Myometrial cell (primary cell): ENCODE measurements around the gene MRGPRX1. TPM values are rescaled to one million over a fixed set of nuclear protein-coding genes. Genes with fewer than 3 reads are reported as not detected.

Experiments
- total RNA-seq: library from RNA; depleted of rRNA; stranded (reverse); fragments of >200 nt; gene quantifications from 2 replicates; pipeline ENCODE4 v1.2.3, GENCODE V29; 2015

Gene MRGPRX1
- total RNA-seq: not detected in 2 replicates

DNA sequence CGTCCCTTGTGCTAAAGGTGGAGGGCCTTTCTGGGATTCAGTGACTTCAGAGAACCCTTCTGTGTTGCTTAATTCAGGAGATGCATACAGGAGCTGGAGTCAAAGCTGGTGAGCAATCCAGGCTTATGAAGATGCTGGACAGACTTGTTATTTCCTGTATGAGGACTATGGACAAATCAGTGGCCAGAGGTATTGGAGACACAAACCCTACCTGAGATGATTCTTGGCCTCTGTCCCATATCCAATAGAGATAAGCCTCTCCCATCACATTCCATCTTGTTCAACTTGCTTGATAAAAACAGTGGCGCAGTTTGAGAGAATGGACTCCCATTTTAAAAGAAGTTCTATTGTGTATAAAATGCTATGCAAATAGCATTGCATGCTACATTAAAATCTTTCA, at the start of gene MRGPRX1:
TSS of gene MRGPRX1 (minus strand) at position 101 of the 400 bp plus-strand sequence. CDS start 4,630 bp downstream, outside the sequence.

Other genes with a start within 250 kb of the MRGPRX1 start
- 0.53 and 0.86 TPM in 2 replicates for gene TMEM86A, start 240.6 kb downstream of the MRGPRX1 start, total RNA-seq
- not detected in 2 replicates for gene IGSF22, start 213.2 kb downstream of the MRGPRX1 start, total RNA-seq
- not detected in 2 replicates for gene PTPN5, start 147.6 kb downstream of the MRGPRX1 start, total RNA-seq
- not detected in 2 replicates for gene MRGPRX2, start 121.3 kb upstream of the MRGPRX1 start, total RNA-seq
- gene ZDHHC13, start 177.8 kb upstream of the MRGPRX1 start, total RNA-seq: 13.8 and 17.2 TPM in 2 replicates